HepG2 (cell line): Measurements from ENCODE around the gene ZKSCAN5. TPM values are rescaled to one million over a fixed set of nuclear protein-coding genes. Genes with fewer than 3 reads are reported as not detected.

Experiments used
- CREB1 ChIP-seq, 2 experiments: fragments of 450-650 bp in 1 of 2; IDR thresholded peaks; 2 replicates each; pipeline ENCODE4 v1.6.1; 2016 to 2017; ENCODE audit warnings: control low read depth in 1 of 2, mild to moderate bottlenecking in 1 of 2, missing compliant biosample characterization in 1 of 2, missing genetic modification characterization in 1 of 2
- ERF ChIP-seq: IDR thresholded peaks from 2 replicates; pipeline ENCODE4 v1.6.1; 2018; ENCODE audit warnings: missing biosample characterization, missing genetic modification reagents
- HMGA1 ChIP-seq: sonication (generic); formaldehyde crosslinking; conservative IDR thresholded peaks from 2 replicates; pipeline ENCODE4 v1.4.0; 2020; ENCODE audit warnings: missing genetic modification reagents
- KAT8 ChIP-seq: IDR thresholded peaks from 2 replicates; pipeline ENCODE4 v1.6.1; 2016; ENCODE audit warnings: missing genetic modification reagents, missing compliant biosample characterization
- MLLT10 ChIP-seq: sonication (generic); formaldehyde crosslinking; IDR thresholded peaks from 2 replicates; pipeline ENCODE4 v1.4.0; 2020; ENCODE audit warnings: missing genetic modification reagents
- MXD4 ChIP-seq: IDR thresholded peaks from 2 replicates; pipeline ENCODE4 v1.6.1; 2016; ENCODE audit warnings: mild to moderate bottlenecking, missing biosample characterization, missing genetic modification reagents
- NFKBIZ ChIP-seq: IDR thresholded peaks from 2 replicates; pipeline ENCODE4 v1.6.1; 2018; ENCODE audit warnings: missing genetic modification reagents, missing compliant biosample characterization
- SMYD3 ChIP-seq: sonication (generic); formaldehyde crosslinking; IDR thresholded peaks from 2 replicates; pipeline ENCODE4 v1.8.1; 2023; ENCODE audit warnings: mild to moderate bottlenecking, missing genetic modification reagents
- SP5 ChIP-seq: IDR thresholded peaks from 2 replicates; pipeline ENCODE4 v1.6.1; 2016; ENCODE audit warnings: low read depth, borderline replicate concordance
- TEAD3 ChIP-seq: optimal IDR thresholded peaks from 2 replicates; pipeline ENCODE3; 2016; ENCODE audit warnings: borderline replicate concordance
- THAP11 ChIP-seq: IDR thresholded peaks from 2 replicates; pipeline ENCODE4 v1.6.1; 2016; ENCODE audit warnings: missing biosample characterization, missing genetic modification reagents
- ZNF207 ChIP-seq: fragments of 450-650 bp; IDR thresholded peaks from 2 replicates; pipeline ENCODE4 v1.6.1; 2016; ENCODE audit warnings: antibody characterized with exemption, borderline replicate concordance
- ZNF280B ChIP-seq: sonication (generic); formaldehyde crosslinking; IDR thresholded peaks from 2 replicates; pipeline ENCODE4 v1.5.0; 2020; ENCODE audit warnings: missing genetic modification reagents, mild to moderate bottlenecking, borderline replicate concordance
- ZNF329 ChIP-seq: sonication (generic); formaldehyde crosslinking; IDR thresholded peaks from 2 replicates; pipeline ENCODE4 v1.9.0; 2021; ENCODE audit warnings: low read depth, mild to moderate bottlenecking, missing genetic modification reagents
- ZNF383 ChIP-seq: sonication (generic); formaldehyde crosslinking; IDR thresholded peaks from 2 replicates; pipeline ENCODE4 v1.4.0; 2020; ENCODE audit warnings: missing genetic modification reagents, mild to moderate bottlenecking, borderline replicate concordance
- ZNF549 ChIP-seq: sonication (generic); formaldehyde crosslinking; IDR thresholded peaks from 2 replicates; pipeline ENCODE4 v1.5.0; 2020; ENCODE audit warnings: missing genetic modification reagents
- ZNF562 ChIP-seq: sonication (generic); formaldehyde crosslinking; IDR thresholded peaks from 2 replicates; pipeline ENCODE4 v1.8.0; 2022; ENCODE audit warnings: missing genetic modification reagents, borderline replicate concordance
- ZNF713 ChIP-seq: sonication (generic); formaldehyde crosslinking; IDR thresholded peaks from 2 replicates; pipeline ENCODE4 v1.4.0; 2020; ENCODE audit warnings: mild to moderate bottlenecking, missing genetic modification reagents
- ZNF772 ChIP-seq: sonication (generic); formaldehyde crosslinking; IDR thresholded peaks from 2 replicates; pipeline ENCODE4 v1.5.0; 2020; ENCODE audit warnings: mild to moderate bottlenecking, missing genetic modification reagents
- ZNF776 ChIP-seq: sonication (generic); formaldehyde crosslinking; IDR thresholded peaks from 2 replicates; pipeline ENCODE4 v1.4.0; 2020; ENCODE audit warnings: mild to moderate bottlenecking, missing genetic modification reagents
- polyA plus RNA-seq, 8 experiments: library from polyadenylated mRNA; depleted of rRNA in 3 of 8; stranded (reverse) in 7 of 8; unstranded in 1 of 8; fragments of >200 nt; fragmentation: Illumina TruSeq in 4 of 8; extraction: Trizol in 4 of 8; gene quantifications; 2 replicates each; pipeline versions ENCODE4 v1.2.1 to v1.2.3, GENCODE V29; 2011 to 2016; ENCODE audit warnings: low read depth in 4 of 8, missing spikeins in 1 of 8, mixed read lengths in 1 of 8; ENCODE audit not compliant: insufficient read depth in 1 of 8
- total RNA-seq, 5 experiments: library from RNA; depleted of rRNA; stranded (reverse); fragments of >200 nt; fragmentation: Illumina TruSeq; extraction: Trizol; gene quantifications; 2 replicates each; pipeline ENCODE4 v1.2.3, GENCODE V29; 2016; ENCODE audit warnings: low read depth in 1 of 5
- TF ChIP-seq, protein P1 (sequence below): IDR thresholded peaks from 2 replicates; pipeline ENCODE4 v1.6.1; 2016; ENCODE audit warnings: missing compliant biosample characterization, missing genetic modification reagents, borderline replicate concordance
- TF ChIP-seq, protein P2 (sequence below): IDR thresholded peaks from 2 replicates; pipeline ENCODE4 v1.6.1; 2016
- TF ChIP-seq, protein P3 (sequence below): IDR thresholded peaks from 2 replicates; pipeline ENCODE4 v1.6.1; 2016; ENCODE audit warnings: mild to moderate bottlenecking

The ZKSCAN5 gene
- total and polyA plus RNA-seq, 2 of the 13 experiments (the other 11 are each of a cell fraction or from before 2014, with no cell fraction given), result 5.5 to 11.7 TPM

- TF ChIP-seq ZNF713 (CRISPR knock-in tag) (no peak), NFKBIZ (no peak), ZNF776 (CRISPR knock-in tag) (peak; percentile 35; the same call in 1 of the 2 replicates), ZNF562 (CRISPR knock-in tag) (no peak), CREB1 (IDR thresholded peaks at IDR 0.05) (peak; percentile 53), CREB1 (CRISPR knock-in tag; IDR thresholded peaks at IDR 0.05) (peak; percentile 80), KAT8 (CRISPR knock-in tag) (peak; percentile 78), THAP11 (CRISPR knock-in tag) (peak; percentile 78; the same call in 1 of the 2 replicates), ZNF329 (no peak), ZNF549 (CRISPR knock-in tag) (no peak), HMGA1 (no peak), MLLT10 (no peak), ZNF383 (CRISPR knock-in tag) (peak; percentile 87; the same call in 1 of the 2 replicates), ZNF772 (CRISPR knock-in tag) (peak; percentile 81; the same call in 1 of the 2 replicates), ZNF207 (peak; percentile 71; the same call in 1 of the 2 replicates), ERF (CRISPR knock-in tag) (peak; percentile 65), MXD4 (peak; percentile 35), SP5 (CRISPR knock-in tag) (peak; percentile 14; the same call in 1 of the 2 replicates), SMYD3 (0 out of 2 replicates have a peak, but pooled peaks have one; percentile 57), ZNF280B (CRISPR knock-in tag) (peak; percentile 72; the same call in 1 of the 2 replicates), TEAD3 (CRISPR knock-in tag) (no peak)
- TF ChIP-seq, protein P1, sequence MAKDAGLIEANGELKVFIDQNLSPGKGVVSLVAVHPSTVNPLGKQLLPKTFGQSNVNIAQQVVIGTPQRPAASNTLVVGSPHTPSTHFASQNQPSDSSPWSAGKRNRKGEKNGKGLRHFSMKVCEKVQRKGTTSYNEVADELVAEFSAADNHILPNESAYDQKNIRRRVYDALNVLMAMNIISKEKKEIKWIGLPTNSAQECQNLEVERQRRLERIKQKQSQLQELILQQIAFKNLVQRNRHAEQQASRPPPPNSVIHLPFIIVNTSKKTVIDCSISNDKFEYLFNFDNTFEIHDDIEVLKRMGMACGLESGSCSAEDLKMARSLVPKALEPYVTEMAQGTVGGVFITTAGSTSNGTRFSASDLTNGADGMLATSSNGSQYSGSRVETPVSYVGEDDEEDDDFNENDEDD, result peak; percentile 90
- TF ChIP-seq, protein P2, sequence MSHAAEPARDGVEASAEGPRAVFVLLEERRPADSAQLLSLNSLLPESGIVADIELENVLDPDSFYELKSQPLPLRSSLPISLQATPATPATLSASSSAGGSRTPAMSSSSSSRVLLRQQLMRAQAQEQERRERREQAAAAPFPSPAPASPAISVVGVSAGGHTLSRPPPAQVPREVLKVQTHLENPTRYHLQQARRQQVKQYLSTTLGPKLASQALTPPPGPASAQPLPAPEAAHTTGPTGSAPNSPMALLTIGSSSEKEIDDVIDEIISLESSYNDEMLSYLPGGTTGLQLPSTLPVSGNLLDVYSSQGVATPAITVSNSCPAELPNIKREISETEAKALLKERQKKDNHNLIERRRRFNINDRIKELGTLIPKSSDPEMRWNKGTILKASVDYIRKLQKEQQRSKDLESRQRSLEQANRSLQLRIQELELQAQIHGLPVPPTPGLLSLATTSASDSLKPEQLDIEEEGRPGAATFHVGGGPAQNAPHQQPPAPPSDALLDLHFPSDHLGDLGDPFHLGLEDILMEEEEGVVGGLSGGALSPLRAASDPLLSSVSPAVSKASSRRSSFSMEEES (CRISPR knock-in tag), result peak; percentile 45; the same call in 1 of the 2 replicates
- TF ChIP-seq, protein P3, sequence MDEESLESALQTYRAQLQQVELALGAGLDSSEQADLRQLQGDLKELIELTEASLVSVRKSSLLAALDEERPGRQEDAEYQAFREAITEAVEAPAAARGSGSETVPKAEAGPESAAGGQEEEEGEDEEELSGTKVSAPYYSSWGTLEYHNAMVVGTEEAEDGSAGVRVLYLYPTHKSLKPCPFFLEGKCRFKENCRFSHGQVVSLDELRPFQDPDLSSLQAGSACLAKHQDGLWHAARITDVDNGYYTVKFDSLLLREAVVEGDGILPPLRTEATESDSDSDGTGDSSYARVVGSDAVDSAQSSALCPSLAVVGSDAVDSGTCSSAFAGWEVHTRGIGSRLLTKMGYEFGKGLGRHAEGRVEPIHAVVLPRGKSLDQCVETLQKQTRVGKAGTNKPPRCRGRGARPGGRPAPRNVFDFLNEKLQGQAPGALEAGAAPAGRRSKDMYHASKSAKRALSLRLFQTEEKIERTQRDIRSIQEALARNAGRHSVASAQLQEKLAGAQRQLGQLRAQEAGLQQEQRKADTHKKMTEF (CRISPR knock-in tag), result peak; percentile 37; the same call in 1 of the 2 replicates
Observed at GRCh38 chr7:99472561-99473314, 31.7 kb upstream of the ZKSCAN5 start, which contains the start of gene ZNF789 (continued).
